ENCODE measurements around the gene TOM1L1.

DNA sequence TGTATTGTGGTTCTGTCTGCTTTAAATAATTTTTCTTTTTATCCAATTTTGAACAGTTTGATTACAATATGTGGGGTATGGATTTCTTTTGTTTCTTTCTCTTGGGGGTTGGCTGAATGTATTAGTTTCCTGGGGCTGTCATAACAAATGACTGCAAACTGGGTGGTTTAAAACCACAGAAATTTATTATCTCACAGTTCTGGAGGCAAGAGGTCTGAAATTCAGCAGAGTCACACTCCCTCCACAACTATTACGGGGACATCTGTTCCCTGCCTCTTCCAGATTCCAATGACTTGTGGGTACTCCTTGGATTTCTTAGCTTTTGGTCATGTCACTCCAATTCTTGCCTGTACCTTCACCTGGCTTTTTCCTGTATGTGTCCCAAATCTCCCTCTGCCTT lies 44.1 kb downstream of the TOM1L1 start:
- TF ChIP-seq, protein P1, sequence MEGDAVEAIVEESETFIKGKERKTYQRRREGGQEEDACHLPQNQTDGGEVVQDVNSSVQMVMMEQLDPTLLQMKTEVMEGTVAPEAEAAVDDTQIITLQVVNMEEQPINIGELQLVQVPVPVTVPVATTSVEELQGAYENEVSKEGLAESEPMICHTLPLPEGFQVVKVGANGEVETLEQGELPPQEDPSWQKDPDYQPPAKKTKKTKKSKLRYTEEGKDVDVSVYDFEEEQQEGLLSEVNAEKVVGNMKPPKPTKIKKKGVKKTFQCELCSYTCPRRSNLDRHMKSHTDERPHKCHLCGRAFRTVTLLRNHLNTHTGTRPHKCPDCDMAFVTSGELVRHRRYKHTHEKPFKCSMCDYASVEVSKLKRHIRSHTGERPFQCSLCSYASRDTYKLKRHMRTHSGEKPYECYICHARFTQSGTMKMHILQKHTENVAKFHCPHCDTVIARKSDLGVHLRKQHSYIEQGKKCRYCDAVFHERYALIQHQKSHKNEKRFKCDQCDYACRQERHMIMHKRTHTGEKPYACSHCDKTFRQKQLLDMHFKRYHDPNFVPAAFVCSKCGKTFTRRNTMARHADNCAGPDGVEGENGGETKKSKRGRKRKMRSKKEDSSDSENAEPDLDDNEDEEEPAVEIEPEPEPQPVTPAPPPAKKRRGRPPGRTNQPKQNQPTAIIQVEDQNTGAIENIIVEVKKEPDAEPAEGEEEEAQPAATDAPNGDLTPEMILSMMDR (IDR thresholded peaks at IDR 0.05), result no peak
- TF ChIP-seq POLR2A (IDR thresholded peaks at IDR 0.05), result no peak
